ENCODE results near the gene PDP2.

- TF ChIP-seq CTCF (IDR thresholded peaks at IDR 0.05 in 4 of 5, conservative IDR thresholded peaks at IDR 0.05 in 1 of 5) (no peak), POLR2A (IDR thresholded peaks at IDR 0.05) (no peak)
Observed at GRCh38 chr16:66899310-66899944, 19.1 kb downstream of the PDP2 start.
